H4 (cell line): Measurements from ENCODE around the gene ARAP2. TPM values are rescaled to one million over a fixed set of nuclear protein-coding genes. Genes with fewer than 3 reads are reported as not detected.

Experiments
- DNase-seq: peaks from one replicate; pipeline ENCODE4 v3.0.0-alpha.2; 2015; ENCODE audit warnings: low spot score
- total RNA-seq: library from RNA; depleted of rRNA; stranded (reverse); fragments of >200 nt; shearing (Covaris generic); gene quantifications from 2 replicates; pipeline ENCODE4 v1.2.3, GENCODE V29; 2014; rRNA removed

ARAP2 gene
- total RNA-seq, 1 experiment from 2014 or later = 18.8 TPM

- DNase-seq = no peak
Measured at GRCh38 chr4:36043241-36043640, 201.1 kb downstream of the ARAP2 start.

GRCh38 chr4:36042122-36042970, 202.0 kb downstream of the ARAP2 start:
- no peak for DNase-seq

- no peak for DNase-seq
Measured at GRCh38 chr4:36041340-36041739, 203.0 kb downstream of the ARAP2 start.

- DNase-seq = no peak
Measured at GRCh38 chr4:36039026-36039425, 205.3 kb downstream of the ARAP2 start.

GRCh38 chr4:36038491-36038890, 205.8 kb downstream of the ARAP2 start:
- DNase-seq = no peak

- no peak for DNase-seq
Measured at GRCh38 chr4:36037127-36037526, 207.2 kb downstream of the ARAP2 start.

GRCh38 chr4:36029951-36030350, 214.4 kb downstream of the ARAP2 start:
- DNase-seq = no peak

GRCh38 chr4:36027203-36027602, 217.1 kb downstream of the ARAP2 start:
- DNase-seq = no peak

- no peak for DNase-seq
Measured at GRCh38 chr4:36026348-36026880, 217.9 kb downstream of the ARAP2 start.

GRCh38 chr4:36024901-36025660, 219.2 kb downstream of the ARAP2 start:
- DNase-seq = no peak

- DNase-seq = no peak
Measured at GRCh38 chr4:36020351-36020750, 224.0 kb downstream of the ARAP2 start.

Other genes starting within 250 kb of the ARAP2 start
- gene DTHD1, start 37.1 kb upstream of the ARAP2 start, total RNA-seq = not detected in 2 replicates